ENCODE measurements around the gene TBC1D26. TPM values are rescaled to one million over a fixed set of nuclear protein-coding genes. Genes with fewer than 3 reads are reported as not detected.
"Not testable (repeated sequence)": the region's sequence is repeated elsewhere in the genome, so short reads cannot be mapped to it uniquely, and the experiment has no call there.

The TBC1D26 gene
- total RNA-seq, 2 experiments from 2014 or later = 0.30 to 0.34 TPM

- POLR2A ChIA-PET; intact Hi-C loops (cut with DNase I, micrococcal nuclease); H3K36me3 Mint-ChIP-seq (ENCODE audit: low read depth); H3K4me1 Mint-ChIP-seq; H3K4me3 Mint-ChIP-seq; ATAC-seq; H3K27ac Mint-ChIP-seq; CTCF ChIA-PET; H3K9me3 Mint-ChIP-seq (ENCODE audit: low read depth); DNase-seq: not testable (repeated sequence)
- H3K27me3 Mint-ChIP-seq = peaks cover 14% of the 10 kb centered on the region
Measured at GRCh38 chr17:15788365-15788764, 56.3 kb downstream of the TBC1D26 start.

Other genes with a start within 250 kb of the TBC1D26 start
- 1 to 10 TPM; 3.6 to 6.2 TPM for gene TVP23C, start 168.8 kb upstream of the TBC1D26 start, total RNA-seq
- under 1 TPM; 0.66 to 0.83 TPM for gene FBXW10B, start 112.6 kb upstream of the TBC1D26 start, total RNA-seq
- 10 to 100 TPM; 13.5 to 14.1 TPM for gene TRIM16, start 48.0 kb upstream of the TBC1D26 start, total RNA-seq
- gene ZNF286A, start 32.5 kb upstream of the TBC1D26 start, total RNA-seq = 10 to 100 TPM; 30.1 to 35.3 TPM
- gene ADORA2B, start 212.8 kb downstream of the TBC1D26 start, total RNA-seq = 1 to 10 TPM; 1.9 to 2.2 TPM

Data from activated CD4-positive, alpha-beta T cell treated with anti-CD3 and anti-CD28 coated beads for 36 hours (primary cell).